ENCODE results near the gene HECTD3. TPM values are rescaled to one million over a fixed set of nuclear protein-coding genes. Genes with fewer than 3 reads are reported as not detected.

Gene HECTD3
- total RNA-seq, 1 experiment from 2014 or later, result 29.5 TPM

DNA sequence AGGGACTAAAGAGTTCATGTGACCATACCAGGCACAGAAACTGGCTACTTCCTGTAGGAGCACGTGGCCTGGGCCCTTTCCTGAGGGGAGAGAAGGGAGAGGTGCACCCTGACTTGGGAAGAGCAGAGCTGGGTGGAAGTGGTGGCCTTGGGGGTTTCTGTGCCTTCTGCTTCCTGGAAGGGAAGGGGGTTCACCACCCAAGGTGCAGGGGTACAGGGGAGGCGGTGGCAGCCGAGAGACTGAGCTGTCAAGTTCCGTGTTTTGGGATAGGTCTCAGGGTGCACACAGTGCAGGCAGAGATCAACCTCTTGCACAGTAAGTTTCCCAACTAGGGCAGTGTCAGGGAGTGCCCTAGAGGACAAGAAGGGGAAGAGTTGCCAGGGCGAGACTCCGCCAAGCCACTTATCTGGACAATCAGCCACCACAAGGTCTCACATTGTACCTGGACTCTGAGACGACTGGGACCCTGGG, 10.1 kb downstream of the HECTD3 start:
- intact Hi-C loops (cut with micrococcal nuclease; ENCODE audit: unreplicated experiment), result no loop called here
- peaks cover 5% of the 10 kb centered on the region for H3K36me3 ChIP-seq (ENCODE audit: insufficient read depth, low read length, poor library complexity, severe bottlenecking)
- H3K27me3 ChIP-seq (replicated peaks; ENCODE audit: insufficient read depth, low read depth, low read length, poor library complexity), result no peaks in the 10 kb centered on the region
- H3K4me1 ChIP-seq (ENCODE audit: insufficient read depth, low read length, poor library complexity, severe bottlenecking), result no peaks in the 10 kb centered on the region
- CTCF ChIA-PET, result no interaction called here
- BruUV-seq (replicated peaks), result no TSS peak
- H3K9me3 ChIP-seq (ENCODE audit: low read depth, low read length, poor library complexity, severe bottlenecking), result no peaks in the 10 kb centered on the region
- POLR2A ChIA-PET (ENCODE audit: low non-redundant PET), result no interaction called here
- no peak overlapping the region for H3K27ac ChIP-seq (ENCODE audit: low read depth, low read length, poor library complexity, severe bottlenecking)
- TF ChIP-seq EZH2 (IDR thresholded peaks at IDR 0.05; ENCODE audit: borderline replicate concordance, low read depth, low read length, poor library complexity, severe bottlenecking), result no peak
- TF ChIP-seq, protein P1, sequence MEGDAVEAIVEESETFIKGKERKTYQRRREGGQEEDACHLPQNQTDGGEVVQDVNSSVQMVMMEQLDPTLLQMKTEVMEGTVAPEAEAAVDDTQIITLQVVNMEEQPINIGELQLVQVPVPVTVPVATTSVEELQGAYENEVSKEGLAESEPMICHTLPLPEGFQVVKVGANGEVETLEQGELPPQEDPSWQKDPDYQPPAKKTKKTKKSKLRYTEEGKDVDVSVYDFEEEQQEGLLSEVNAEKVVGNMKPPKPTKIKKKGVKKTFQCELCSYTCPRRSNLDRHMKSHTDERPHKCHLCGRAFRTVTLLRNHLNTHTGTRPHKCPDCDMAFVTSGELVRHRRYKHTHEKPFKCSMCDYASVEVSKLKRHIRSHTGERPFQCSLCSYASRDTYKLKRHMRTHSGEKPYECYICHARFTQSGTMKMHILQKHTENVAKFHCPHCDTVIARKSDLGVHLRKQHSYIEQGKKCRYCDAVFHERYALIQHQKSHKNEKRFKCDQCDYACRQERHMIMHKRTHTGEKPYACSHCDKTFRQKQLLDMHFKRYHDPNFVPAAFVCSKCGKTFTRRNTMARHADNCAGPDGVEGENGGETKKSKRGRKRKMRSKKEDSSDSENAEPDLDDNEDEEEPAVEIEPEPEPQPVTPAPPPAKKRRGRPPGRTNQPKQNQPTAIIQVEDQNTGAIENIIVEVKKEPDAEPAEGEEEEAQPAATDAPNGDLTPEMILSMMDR (conservative IDR thresholded peaks at IDR 0.05; ENCODE audit: low read depth, low read length), result no peak
- DNase-seq (ENCODE audit: low spot score), result no peak
- H3K4me3 ChIP-seq (ENCODE audit: low read depth, low read length, poor library complexity, severe bottlenecking), result no peak overlapping the region

GRCh38 chr1:44999232-44999631, 11.9 kb downstream of the HECTD3 start:
- intact Hi-C loops (cut with micrococcal nuclease; ENCODE audit: unreplicated experiment), result no loop called here
- no peaks in the 10 kb centered on the region for H3K4me1 ChIP-seq (ENCODE audit: insufficient read depth, low read length, poor library complexity, severe bottlenecking)
- BruUV-seq (replicated peaks), result no TSS peak
- no peaks in the 10 kb centered on the region for H3K27me3 ChIP-seq (replicated peaks; ENCODE audit: insufficient read depth, low read depth, low read length, poor library complexity)
- no peak overlapping the region for H3K27ac ChIP-seq (ENCODE audit: low read depth, low read length, poor library complexity, severe bottlenecking)
- ChIA-PET POLR2A (ENCODE audit: low non-redundant PET) (no interaction called here), CTCF (no interaction called here)
- no peak for DNase-seq (ENCODE audit: low spot score)
- peaks cover 5% of the 10 kb centered on the region for H3K36me3 ChIP-seq (ENCODE audit: insufficient read depth, low read length, poor library complexity, severe bottlenecking)
- H3K4me3 ChIP-seq (ENCODE audit: low read depth, low read length, poor library complexity, severe bottlenecking), result no peak overlapping the region
- TF ChIP-seq EZH2 (IDR thresholded peaks at IDR 0.05; ENCODE audit: borderline replicate concordance, low read depth, low read length, poor library complexity, severe bottlenecking), result no peak
- TF ChIP-seq, protein P1 (conservative IDR thresholded peaks at IDR 0.05; ENCODE audit: low read depth, low read length), result no peak
- no peaks in the 10 kb centered on the region for H3K9me3 ChIP-seq (ENCODE audit: low read depth, low read length, poor library complexity, severe bottlenecking)

DNA sequence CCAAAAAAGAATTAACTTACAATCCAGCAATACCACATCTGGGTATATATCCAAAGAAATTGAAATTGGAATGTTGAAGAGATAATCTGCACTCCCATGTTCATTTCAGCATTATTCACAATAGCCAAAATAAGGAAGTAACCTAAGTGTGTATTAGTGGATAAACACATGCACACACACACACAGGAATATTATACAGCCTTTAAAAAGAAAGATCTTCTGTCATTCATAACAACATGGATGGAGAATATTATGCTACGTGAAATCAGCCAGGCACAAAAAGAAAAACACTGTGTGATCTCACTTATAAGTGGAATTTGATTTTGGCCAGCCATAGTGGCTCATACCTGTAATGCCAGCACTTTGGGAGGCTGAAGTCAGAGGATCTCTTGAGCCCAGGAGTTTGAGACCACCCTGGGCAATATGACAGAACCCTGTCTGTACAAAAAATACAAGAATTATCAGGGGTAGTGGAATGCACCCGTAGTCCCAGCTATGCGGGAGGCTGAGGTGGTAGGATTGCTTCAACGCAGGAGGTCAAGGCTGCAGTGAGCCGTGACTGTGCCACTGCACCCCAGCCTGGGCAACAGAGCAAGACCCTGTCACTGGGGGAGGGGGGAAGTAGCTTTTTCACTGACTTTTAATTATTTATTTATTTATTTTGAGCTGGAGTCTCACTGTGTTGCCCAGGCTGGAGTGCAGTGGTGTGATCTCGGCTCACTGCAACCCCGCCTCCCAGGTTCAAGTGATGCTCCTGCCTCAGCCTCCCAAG, 15.5 kb downstream of the HECTD3 start:
- Histone ChIP-seq H3K9me3 (ENCODE audit: low read depth, low read length, poor library complexity, severe bottlenecking) (no peaks in the 10 kb centered on the region), H3K4me1 (ENCODE audit: insufficient read depth, low read length, poor library complexity, severe bottlenecking) (no peaks in the 10 kb centered on the region), H3K27ac (ENCODE audit: low read depth, low read length, poor library complexity, severe bottlenecking) (no peak overlapping the region), H3K4me3 (ENCODE audit: low read depth, low read length, poor library complexity, severe bottlenecking) (no peak overlapping the region), H3K36me3 (ENCODE audit: insufficient read depth, low read length, poor library complexity, severe bottlenecking) (no peaks in the 10 kb centered on the region), H3K27me3 (replicated peaks; ENCODE audit: insufficient read depth, low read depth, low read length, poor library complexity) (no peaks in the 10 kb centered on the region)
- TF ChIP-seq, protein P1 (conservative IDR thresholded peaks at IDR 0.05; ENCODE audit: low read depth, low read length), result no peak
- TF ChIP-seq EZH2 (IDR thresholded peaks at IDR 0.05; ENCODE audit: borderline replicate concordance, low read depth, low read length, poor library complexity, severe bottlenecking), result no peak
- CTCF ChIA-PET, result no interaction called here
- POLR2A ChIA-PET (ENCODE audit: low non-redundant PET), result no interaction called here
- intact Hi-C loops (cut with micrococcal nuclease; ENCODE audit: unreplicated experiment), result no loop called here
- DNase-seq (ENCODE audit: low spot score), result no peak
- no TSS peak for BruUV-seq (replicated peaks)

All from A673 (cell line).